ENCODE data around the gene ARHGAP15. TPM values are rescaled to one million over a fixed set of nuclear protein-coding genes. Genes with fewer than 3 reads are reported as not detected.

ARHGAP15 gene
- not detected for total RNA-seq (ENCODE audit: unreplicated experiment)
- long read RNA-seq, partial matches to known transcripts = 0 of 1 reads
- long read RNA-seq, other reads (novel, unspliced or antisense) = 1 of 1 reads

DNA sequence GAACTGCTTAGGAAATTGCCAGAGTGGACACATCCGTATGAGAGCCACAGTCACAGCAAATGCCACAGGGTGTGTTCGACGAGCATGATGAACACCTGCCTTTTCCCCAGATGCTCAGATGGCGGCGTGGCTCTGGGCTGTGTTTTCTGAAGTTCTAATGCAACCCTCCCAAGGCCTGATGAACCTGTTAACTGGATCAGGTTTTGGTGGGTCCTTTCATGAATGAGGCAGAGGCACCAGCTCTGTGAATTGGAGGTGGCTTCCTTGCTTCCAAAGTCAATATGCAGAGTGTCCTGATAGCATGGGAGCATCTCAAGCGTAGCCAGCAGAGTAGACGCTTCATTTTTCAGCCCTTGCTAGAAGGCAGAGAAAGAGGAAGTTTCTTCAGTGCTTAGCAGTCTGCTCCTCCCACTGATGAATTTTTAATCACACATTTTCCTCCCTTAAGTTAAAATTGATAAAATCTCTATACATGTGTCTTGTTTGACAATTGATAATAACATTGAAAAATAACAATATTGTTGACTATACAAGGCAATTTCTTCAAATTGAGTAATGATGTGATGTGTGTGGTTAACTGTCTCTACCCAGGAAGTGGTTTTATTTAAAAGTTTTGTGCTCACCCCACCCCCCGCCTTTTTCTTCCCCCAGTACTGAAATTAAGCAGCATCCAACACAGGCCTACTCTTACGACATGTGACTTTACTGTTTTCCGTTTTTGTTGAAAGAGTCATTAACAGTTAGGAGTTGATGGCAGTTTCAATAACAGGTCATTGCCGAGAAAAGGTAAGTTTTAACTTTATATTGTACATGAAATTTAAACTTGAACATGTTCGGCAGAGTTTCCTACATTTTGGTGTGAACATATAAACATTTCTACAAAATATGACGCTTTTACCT, at the start of gene ARHGAP15:
Gene ARHGAP15, plus strand, starts transcription at position 739 of the 900 bp plus-strand sequence.
- no peak for DNase-seq
- Mint-ChIP-seq H3K27ac (ENCODE audit: unreplicated experiment) (no peak within 1 kb of the TSS), H3K4me1 (ENCODE audit: low read depth, unreplicated experiment) (peaks cover 4% of the 10 kb centered on the region), H3K36me3 (ENCODE audit: unreplicated experiment) (no peaks in the 10 kb centered on the region), H3K9me3 (ENCODE audit: unreplicated experiment) (no peaks in the 10 kb centered on the region), H3K4me3 (ENCODE audit: unreplicated experiment) (no peak within 1 kb of the TSS), H3K27me3 (ENCODE audit: unreplicated experiment) (no peaks in the 10 kb centered on the region)
- TF ChIP-seq CTCF (IDR thresholded peaks at IDR 0.05; ENCODE audit: partially characterized antibody, unreplicated experiment) = no peak

GRCh38 chr2:143081616-143082015, 47.6 kb upstream of the ARHGAP15 start:
- no peak for DNase-seq
- H3K36me3 Mint-ChIP-seq (ENCODE audit: unreplicated experiment) = peaks cover 2% of the 10 kb centered on the region
- no peak for TF ChIP-seq CTCF (IDR thresholded peaks at IDR 0.05; ENCODE audit: partially characterized antibody, unreplicated experiment)
- H3K27me3 Mint-ChIP-seq (ENCODE audit: unreplicated experiment) = no peaks in the 10 kb centered on the region
- H3K4me1 Mint-ChIP-seq (ENCODE audit: low read depth, unreplicated experiment) = no peaks in the 10 kb centered on the region
- H3K9me3 Mint-ChIP-seq (ENCODE audit: unreplicated experiment) = no peaks in the 10 kb centered on the region
- no peak overlapping the region for H3K27ac Mint-ChIP-seq (ENCODE audit: unreplicated experiment)
- no peak overlapping the region for H3K4me3 Mint-ChIP-seq (ENCODE audit: unreplicated experiment)

- no peak overlapping the region for H3K27ac Mint-ChIP-seq (ENCODE audit: unreplicated experiment)
- no peak for DNase-seq
- TF ChIP-seq CTCF (IDR thresholded peaks at IDR 0.05; ENCODE audit: partially characterized antibody, unreplicated experiment) = no peak
- H3K36me3 Mint-ChIP-seq (ENCODE audit: unreplicated experiment) = no peaks in the 10 kb centered on the region
- H3K9me3 Mint-ChIP-seq (ENCODE audit: unreplicated experiment) = no peaks in the 10 kb centered on the region
- no peak overlapping the region for H3K4me3 Mint-ChIP-seq (ENCODE audit: unreplicated experiment)
- H3K4me1 Mint-ChIP-seq (ENCODE audit: low read depth, unreplicated experiment) = no peaks in the 10 kb centered on the region
- no peaks in the 10 kb centered on the region for H3K27me3 Mint-ChIP-seq (ENCODE audit: unreplicated experiment)
Measured at GRCh38 chr2:143083636-143084035, 45.6 kb upstream of the ARHGAP15 start.

DNA sequence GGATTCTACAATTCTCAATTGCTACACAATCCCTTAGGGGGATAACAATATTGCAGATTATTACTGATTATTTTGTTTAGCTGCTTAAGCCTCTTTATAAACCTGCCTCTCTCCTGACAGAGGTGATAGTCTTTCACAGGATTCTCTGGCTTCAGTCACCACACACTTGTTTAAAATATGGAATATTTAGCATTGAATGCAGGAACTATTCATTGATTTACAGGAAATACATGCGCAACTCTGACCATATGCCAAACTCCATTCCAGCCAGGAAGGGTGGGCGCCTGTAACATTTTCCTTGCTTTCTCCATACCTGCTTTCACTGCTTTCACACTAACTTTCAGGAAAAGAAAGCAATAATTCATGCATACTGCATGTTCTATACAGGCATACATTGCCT, 44.8 kb upstream of the ARHGAP15 start:
- H3K4me1 Mint-ChIP-seq (ENCODE audit: low read depth, unreplicated experiment) = no peaks in the 10 kb centered on the region
- DNase-seq = no peak
- H3K36me3 Mint-ChIP-seq (ENCODE audit: unreplicated experiment) = no peaks in the 10 kb centered on the region
- H3K4me3 Mint-ChIP-seq (ENCODE audit: unreplicated experiment) = no peak overlapping the region
- H3K27me3 Mint-ChIP-seq (ENCODE audit: unreplicated experiment) = no peaks in the 10 kb centered on the region
- no peak for TF ChIP-seq CTCF (IDR thresholded peaks at IDR 0.05; ENCODE audit: partially characterized antibody, unreplicated experiment)
- H3K27ac Mint-ChIP-seq (ENCODE audit: unreplicated experiment) = no peak overlapping the region
- H3K9me3 Mint-ChIP-seq (ENCODE audit: unreplicated experiment) = no peaks in the 10 kb centered on the region

Data from glutamatergic neuron (in vitro differentiated cells).